HL-60 (cell line): ENCODE data around the gene VAT1.

ENCODE experiments used
- DNase-seq, 2 experiments: peaks; one replicate each; pipeline ENCODE4 v3.0.0-alpha.2; 2010 to 2020; ENCODE audit warnings: low read depth in 1 of 2, low spot score in 1 of 2
- H3K27ac ChIP-seq: fragments of 250-450 bp; sonication (Bioruptor Pico); replicated peaks from 2 replicates; pipeline ENCODE4 v1.5.1; 2020; ENCODE audit warnings: mild to moderate bottlenecking, moderate library complexity
- H3K27me3 ChIP-seq: fragments of 250-450 bp; sonication (Bioruptor Pico); 2 replicates; pipeline ENCODE4 v1.5.1; 2021; ENCODE audit warnings: mild to moderate bottlenecking, moderate library complexity; ENCODE audit not compliant: insufficient read depth, poor library complexity, severe bottlenecking
- H3K4me3 ChIP-seq: replicated peaks from 2 replicates; pipeline ENCODE4 v1.5.1; 2011; ENCODE audit warnings: mild to moderate bottlenecking, control low read depth, low read length; ENCODE audit not compliant: insufficient read depth
- CTCF ChIP-seq: IDR thresholded peaks from one replicate; pipeline ENCODE4 v1.5.1; 2011; ENCODE audit warnings: low read length, control low read depth, inconsistent platforms; ENCODE audit not compliant: insufficient read depth
- GABPA ChIP-seq: IDR thresholded peaks from 2 replicates; pipeline ENCODE4 v1.6.1; 2012; ENCODE audit warnings: low read depth
- POLR2AphosphoS5 ChIP-seq: IDR thresholded peaks from 2 replicates; pipeline ENCODE4 v1.6.1; 2012; ENCODE audit warnings: low read depth
- REST ChIP-seq: IDR thresholded peaks from 2 replicates; pipeline ENCODE4 v1.6.1; 2012; ENCODE audit warnings: low read depth; ENCODE audit not compliant: insufficient replicate concordance
- SPI1 ChIP-seq: IDR thresholded peaks from 2 replicates; pipeline ENCODE4 v1.6.1; 2012; ENCODE audit warnings: low read depth, mild to moderate bottlenecking, borderline replicate concordance

The VAT1 gene

GRCh38 chr17:43028221-43028861, 6.2 kb upstream of the VAT1 start:
- DNase-seq = no peak
- TF ChIP-seq GABPA = no peak
- TF ChIP-seq CTCF = no peak
- no peak for TF ChIP-seq REST
- TF ChIP-seq POLR2AphosphoS5 = no peak
- no peak for TF ChIP-seq SPI1
- no peak overlapping the region for H3K4me3 ChIP-seq
- H3K27ac ChIP-seq = no peak overlapping the region
- no peaks in the 10 kb centered on the region for H3K27me3 ChIP-seq

GRCh38 chr17:43027091-43028032, 5.2 kb upstream of the VAT1 start:
- Histone ChIP-seq H3K27me3 (no peaks in the 10 kb centered on the region), H3K4me3 (no peak overlapping the region), H3K27ac (no peak overlapping the region)
- no peak for DNase-seq
- TF ChIP-seq POLR2AphosphoS5 = no peak
- TF ChIP-seq GABPA = no peak
- no peak for TF ChIP-seq SPI1
- TF ChIP-seq REST = no peak
- TF ChIP-seq CTCF = no peak

GRCh38 chr17:43026595-43026994, 4.4 kb upstream of the VAT1 start:
- no peak for TF ChIP-seq REST
- TF ChIP-seq CTCF = no peak
- TF ChIP-seq GABPA = no peak
- DNase-seq = no peak
- no peak overlapping the region for H3K4me3 ChIP-seq
- H3K27me3 ChIP-seq = no peaks in the 10 kb centered on the region
- H3K27ac ChIP-seq = no peak overlapping the region
